Sigmoid colon (tissue), 4 donors: ENCODE data around the gene SCUBE1.

Experiments
- POLR2A ChIP-seq, 2 donors: fragments of 450-650 bp; IDR thresholded peaks; one replicate each; pipeline ENCODE4 v1.6.1; 2016; ENCODE audit warnings: antibody characterized with exemption in 2 of 2, mild to moderate bottlenecking in 2 of 2, moderate library complexity in 2 of 2
- POLR2AphosphoS5 ChIP-seq, 4 donors: sonication (generic); formaldehyde crosslinking; IDR thresholded peaks; one replicate each; pipeline ENCODE4 v1.6.1; 2017; ENCODE audit warnings: antibody characterized with exemption in 4 of 4
- TF ChIP-seq, protein P1 (sequence below), 4 experiments: fragments of 450-650 bp in 3 of 4; fragments of 200-600 bp in 1 of 4; IDR thresholded peaks; one replicate each; pipeline ENCODE4 v1.5.1; 2016 to 2019; ENCODE audit warnings: antibody characterized with exemption in 4 of 4, mild to moderate bottlenecking in 3 of 4, moderate library complexity in 2 of 4

DNA sequence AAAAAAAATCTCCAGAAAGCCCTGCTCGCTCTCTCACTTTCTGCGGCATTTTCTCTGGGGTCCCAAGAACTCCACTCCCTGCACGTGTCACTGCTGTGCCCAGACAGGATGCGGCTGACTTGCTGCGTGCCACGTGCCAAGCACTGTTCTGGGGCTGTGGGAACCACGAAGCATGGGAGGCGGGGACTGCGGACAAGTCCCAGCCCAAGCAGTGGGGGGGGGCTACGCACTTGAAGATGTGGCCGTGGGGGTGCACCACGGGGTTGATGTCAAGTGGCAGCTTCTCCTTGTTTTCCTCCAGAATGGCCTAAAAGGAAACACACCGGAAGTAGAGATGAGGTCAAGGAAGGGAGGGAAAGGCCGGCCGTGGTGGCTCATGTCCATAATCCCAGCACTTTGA lies 167.1 kb downstream of the SCUBE1 start:
- TF ChIP-seq POLR2A (IDR thresholded peaks at IDR 0.05) (no peak), POLR2AphosphoS5 (IDR thresholded peaks at IDR 0.05) (no peak)
- TF ChIP-seq, protein P1, sequence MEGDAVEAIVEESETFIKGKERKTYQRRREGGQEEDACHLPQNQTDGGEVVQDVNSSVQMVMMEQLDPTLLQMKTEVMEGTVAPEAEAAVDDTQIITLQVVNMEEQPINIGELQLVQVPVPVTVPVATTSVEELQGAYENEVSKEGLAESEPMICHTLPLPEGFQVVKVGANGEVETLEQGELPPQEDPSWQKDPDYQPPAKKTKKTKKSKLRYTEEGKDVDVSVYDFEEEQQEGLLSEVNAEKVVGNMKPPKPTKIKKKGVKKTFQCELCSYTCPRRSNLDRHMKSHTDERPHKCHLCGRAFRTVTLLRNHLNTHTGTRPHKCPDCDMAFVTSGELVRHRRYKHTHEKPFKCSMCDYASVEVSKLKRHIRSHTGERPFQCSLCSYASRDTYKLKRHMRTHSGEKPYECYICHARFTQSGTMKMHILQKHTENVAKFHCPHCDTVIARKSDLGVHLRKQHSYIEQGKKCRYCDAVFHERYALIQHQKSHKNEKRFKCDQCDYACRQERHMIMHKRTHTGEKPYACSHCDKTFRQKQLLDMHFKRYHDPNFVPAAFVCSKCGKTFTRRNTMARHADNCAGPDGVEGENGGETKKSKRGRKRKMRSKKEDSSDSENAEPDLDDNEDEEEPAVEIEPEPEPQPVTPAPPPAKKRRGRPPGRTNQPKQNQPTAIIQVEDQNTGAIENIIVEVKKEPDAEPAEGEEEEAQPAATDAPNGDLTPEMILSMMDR (IDR thresholded peaks at IDR 0.05): no peak
